SK-N-SH (cell line): Measurements from ENCODE around the gene SOD1.

Experiments
- CHD2 ChIP-seq: fragments of 150-350 bp; IDR thresholded peaks from 2 replicates; pipeline ENCODE4 v1.6.1; 2018; ENCODE audit warnings: low read length; ENCODE audit not compliant: partially characterized antibody
- FOSL2 ChIP-seq: IDR thresholded peaks from 2 replicates; pipeline ENCODE4 v1.4.0; 2012; ENCODE audit warnings: low read depth, mild to moderate bottlenecking, moderate library complexity, borderline replicate concordance
- POLR2AphosphoS5 ChIP-seq: IDR thresholded peaks from 2 replicates; pipeline ENCODE4 v1.6.1; 2012; ENCODE audit warnings: low read depth, low read length

- TF ChIP-seq CHD2, result no peak
- TF ChIP-seq FOSL2, result no peak
- TF ChIP-seq POLR2AphosphoS5, result no peak
These were observed 37.1 kb upstream of the SOD1 start for GRCh38 chr21:31622397-31622796.
